GM23248 (cell line): ENCODE measurements around the gene PTPN14.

Experiments used
- EZH2 ChIP-seq: fragments of 200-600 bp; sonication (generic); IDR thresholded peaks from 2 replicates; pipeline ENCODE4 v1.6.1; 2018; ENCODE audit warnings: antibody characterized with exemption, mild to moderate bottlenecking; ENCODE audit not compliant: insufficient read depth, poor library complexity, severe bottlenecking
- EZH2phosphoT487 ChIP-seq: fragments of 200-600 bp; sonication (generic); IDR thresholded peaks from 2 replicates; pipeline ENCODE4 v1.6.1; 2018; ENCODE audit warnings: antibody characterized with exemption, moderate library complexity, mild to moderate bottlenecking, low read depth; ENCODE audit not compliant: insufficient read depth

DNA sequence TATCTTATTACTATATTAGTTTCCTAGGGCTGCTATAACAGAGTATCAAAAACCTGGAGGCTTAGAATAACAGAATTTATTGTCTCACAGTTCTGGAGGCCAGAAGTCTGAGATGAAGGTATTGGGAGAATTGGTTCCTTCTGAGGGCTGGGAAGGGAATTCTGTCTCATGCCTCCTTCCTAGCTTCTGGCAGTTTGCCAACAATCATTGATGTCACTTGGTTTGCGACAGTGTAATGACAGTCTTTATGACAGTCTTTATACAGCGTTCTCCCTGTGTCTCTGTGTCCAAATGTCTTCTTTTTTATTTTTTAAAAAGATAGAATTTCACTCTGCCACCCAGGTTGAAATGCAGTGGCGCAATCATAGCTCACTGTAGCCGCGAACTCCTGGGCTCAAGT lies 35.8 kb upstream of the PTPN14 start:
- TF ChIP-seq EZH2 (no peak), EZH2phosphoT487 (no peak)
